Rectal smooth muscle tissue (tissue), 1 donor: ENCODE measurements around the gene RHBDF1.
A peak's percentile ranks its signal among the peaks of the same experiment; 100 is the strongest.

Source experiments
- H3K27ac ChIP-seq: one replicate; pipeline ENCODE4 v1.7.0; 2013; ENCODE audit warnings: low read depth, low read length, inconsistent platforms
- H3K27me3 ChIP-seq: one replicate; pipeline ENCODE4 v1.7.0; 2013; ENCODE audit warnings: low read length; ENCODE audit not compliant: control insufficient read depth, insufficient read depth
- H3K36me3 ChIP-seq: one replicate; pipeline ENCODE4 v1.7.0; 2013; ENCODE audit warnings: low read length; ENCODE audit not compliant: control insufficient read depth, insufficient read depth
- H3K4me1 ChIP-seq: one replicate; pipeline ENCODE4 v1.7.0; 2013; ENCODE audit warnings: low read length; ENCODE audit not compliant: control insufficient read depth, insufficient read depth
- H3K4me3 ChIP-seq: one replicate; pipeline ENCODE4 v1.7.0; 2013; ENCODE audit warnings: low read length
- H3K9ac ChIP-seq: one replicate; pipeline ENCODE4 v1.7.0; 2013; ENCODE audit warnings: low read length

The RHBDF1 gene

GRCh38 chr16:88613-89012, 16.2 kb upstream of the RHBDF1 start:
- Histone ChIP-seq H3K27me3 (no peaks in the 10 kb centered on the region), H3K4me1 (no peaks in the 10 kb centered on the region), H3K4me3 (no peak overlapping the region), H3K9ac (no peak overlapping the region), H3K36me3 (peaks cover 26% of the 10 kb centered on the region), H3K27ac (no peak overlapping the region)

DNA sequence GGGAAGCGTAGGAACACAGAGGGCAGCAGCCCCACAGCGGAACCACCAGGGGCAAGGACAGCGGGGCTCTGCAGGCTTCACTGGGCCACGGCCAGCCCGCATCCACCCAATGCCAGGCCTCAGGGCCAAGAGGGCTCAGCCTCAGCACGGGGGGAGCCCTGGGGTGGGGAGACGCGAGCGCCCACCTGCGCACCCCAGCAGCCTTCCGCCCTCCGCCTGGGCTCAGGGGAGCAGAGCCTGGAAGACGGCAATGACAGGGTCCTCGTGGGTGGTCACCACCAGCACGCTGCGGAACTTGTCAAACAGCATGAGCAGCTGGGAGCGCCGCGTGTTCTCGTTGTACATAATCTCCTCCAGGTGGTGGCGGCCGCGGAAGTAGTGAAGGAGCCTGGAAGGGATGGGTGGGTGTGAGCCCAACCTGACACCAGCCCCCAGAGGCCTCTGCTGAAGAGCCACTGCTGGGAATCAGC, 14.1 kb upstream of the RHBDF1 start:
- no peak overlapping the region for H3K9ac ChIP-seq
- H3K27me3 ChIP-seq = no peaks in the 10 kb centered on the region
- H3K4me1 ChIP-seq = no peaks in the 10 kb centered on the region
- no peak overlapping the region for H3K27ac ChIP-seq
- H3K4me3 ChIP-seq = no peak overlapping the region
- H3K36me3 ChIP-seq = peaks cover 23% of the 10 kb centered on the region

- Histone ChIP-seq H3K4me3 (no peak overlapping the region), H3K27me3 (no peaks in the 10 kb centered on the region), H3K4me1 (no peaks in the 10 kb centered on the region), H3K27ac (no peak overlapping the region), H3K36me3 (peaks cover 23% of the 10 kb centered on the region), H3K9ac (no peak overlapping the region)
These were observed 13.4 kb upstream of the RHBDF1 start for GRCh38 chr16:85865-86264.

- no peaks in the 10 kb centered on the region for H3K4me1 ChIP-seq
- H3K27me3 ChIP-seq = no peaks in the 10 kb centered on the region
- H3K9ac ChIP-seq = no peak overlapping the region
- no peak overlapping the region for H3K27ac ChIP-seq
- no peak overlapping the region for H3K4me3 ChIP-seq
- peaks cover 23% of the 10 kb centered on the region for H3K36me3 ChIP-seq
These were observed 13.0 kb upstream of the RHBDF1 start for GRCh38 chr16:85407-85782.

DNA sequence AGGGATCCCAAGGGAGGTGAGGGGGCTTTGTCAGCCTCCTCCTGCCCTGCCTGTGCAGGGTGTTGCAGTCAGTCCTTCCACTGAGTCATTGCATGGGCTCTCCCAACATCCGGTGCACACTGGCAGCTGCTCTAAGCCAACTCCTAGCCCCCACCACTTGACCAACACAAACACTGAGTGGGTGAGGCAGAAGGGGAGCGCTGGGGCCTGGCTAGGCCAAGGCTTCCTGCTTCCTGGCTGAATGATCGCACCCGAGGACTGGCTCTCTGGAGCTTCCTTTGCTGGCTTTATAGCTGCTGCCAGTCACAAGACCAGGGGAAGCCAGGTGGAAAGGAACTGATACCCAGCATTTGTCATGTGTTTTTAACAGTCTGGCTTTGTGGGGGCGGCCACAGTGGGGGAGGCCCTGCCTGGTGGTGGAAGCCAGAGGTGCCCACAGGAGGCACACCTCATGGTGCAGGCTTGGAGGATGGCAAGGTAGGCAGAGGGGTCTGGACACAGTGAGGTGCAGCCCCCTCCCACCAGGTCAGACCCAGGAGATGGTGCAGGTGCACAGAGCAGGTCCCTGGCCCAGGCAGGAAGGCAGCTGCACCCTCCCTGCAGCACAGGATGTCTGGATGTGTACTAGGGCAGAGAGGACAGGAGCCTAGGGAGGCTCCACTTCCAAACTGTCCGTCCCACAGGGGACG, 12.4 kb upstream of the RHBDF1 start:
- H3K36me3 ChIP-seq = peaks cover 23% of the 10 kb centered on the region
- no peak overlapping the region for H3K9ac ChIP-seq

DNA sequence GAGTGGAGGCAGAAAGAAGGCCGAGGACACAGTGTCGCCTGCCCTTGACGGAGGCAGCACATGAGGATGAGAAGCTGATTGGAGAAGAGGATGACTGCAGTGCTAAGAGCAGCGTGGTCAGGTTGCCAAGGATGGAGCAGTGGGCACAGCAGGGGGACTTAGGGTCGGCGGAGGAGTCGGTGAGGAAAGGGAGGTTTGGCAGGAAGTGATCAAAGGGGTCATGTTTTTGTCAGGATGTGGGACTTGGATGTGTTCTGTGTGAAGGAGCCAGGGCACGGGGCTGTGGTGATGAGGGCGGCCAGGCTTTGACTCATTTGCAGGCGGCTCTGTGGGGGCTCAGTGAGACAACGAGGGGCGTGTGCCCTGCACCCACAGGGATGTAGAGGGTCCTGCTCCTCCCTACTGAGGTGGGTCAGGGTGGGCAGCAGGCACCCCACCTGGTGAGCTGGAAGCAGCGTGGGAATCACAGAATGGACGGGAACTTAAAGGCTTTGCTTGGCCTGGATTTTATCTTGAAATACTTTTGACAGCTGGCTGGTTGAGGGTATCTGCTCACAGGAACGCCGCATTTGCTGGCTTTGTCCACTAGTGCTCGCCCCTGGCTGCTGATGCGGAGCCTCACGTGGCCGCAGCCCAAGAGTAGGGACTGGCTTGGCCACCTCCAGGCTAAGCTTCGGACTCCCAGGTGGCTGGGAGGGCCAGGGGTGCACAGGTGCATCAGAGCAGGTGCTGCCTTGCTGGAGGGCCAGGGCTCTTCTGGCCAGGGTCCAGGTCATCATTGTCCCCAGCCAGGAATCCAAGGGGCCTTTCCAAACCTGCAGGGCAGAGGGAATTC, 11.6 kb upstream of the RHBDF1 start:
- Histone ChIP-seq H3K27me3 (no peaks in the 10 kb centered on the region), H3K4me1 (no peaks in the 10 kb centered on the region), H3K27ac (no peak overlapping the region), H3K4me3 (no peak overlapping the region), H3K9ac (no peak overlapping the region), H3K36me3 (peaks cover 20% of the 10 kb centered on the region)

More for the DNA sequence above, 12.4 kb upstream of the RHBDF1 start:
- Histone ChIP-seq H3K4me3 (no peak overlapping the region), H3K27ac (no peak overlapping the region), H3K4me1 (no peaks in the 10 kb centered on the region), H3K27me3 (no peaks in the 10 kb centered on the region)

DNA sequence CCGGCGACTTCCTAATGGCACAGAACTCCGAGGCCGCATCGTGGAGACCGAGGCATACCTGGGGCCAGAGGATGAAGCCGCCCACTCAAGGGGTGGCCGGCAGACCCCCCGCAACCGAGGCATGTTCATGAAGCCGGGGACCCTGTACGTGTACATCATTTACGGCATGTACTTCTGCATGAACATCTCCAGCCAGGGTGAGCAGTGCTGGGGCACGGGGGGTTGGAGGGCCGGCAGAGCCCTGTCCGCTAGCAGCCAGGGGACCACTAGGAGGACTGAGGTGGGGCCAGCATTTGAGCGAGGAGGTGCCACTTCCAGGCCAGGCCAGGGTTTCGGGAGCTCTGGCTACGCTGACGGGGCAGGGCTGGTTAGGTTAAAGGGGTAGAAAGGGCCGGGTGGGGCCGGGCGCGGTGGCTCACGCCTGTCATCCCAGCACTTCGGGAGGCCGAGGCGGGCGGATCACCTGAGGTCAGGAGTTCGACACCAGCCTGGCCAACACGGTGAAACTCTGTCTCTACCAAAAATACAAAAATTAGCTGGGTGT, 10.7 kb upstream of the RHBDF1 start:
- no peaks in the 10 kb centered on the region for H3K4me1 ChIP-seq
- no peak overlapping the region for H3K27ac ChIP-seq
- peaks cover 16% of the 10 kb centered on the region for H3K36me3 ChIP-seq
- no peaks in the 10 kb centered on the region for H3K27me3 ChIP-seq
- H3K4me3 ChIP-seq = no peak overlapping the region
- no peak overlapping the region for H3K9ac ChIP-seq

GRCh38 chr16:79151-80054, 7.0 kb upstream of the RHBDF1 start:
- H3K36me3 ChIP-seq = no peaks in the 10 kb centered on the region
- H3K4me1 ChIP-seq = peaks cover 10% of the 10 kb centered on the region
- no peak overlapping the region for H3K9ac ChIP-seq
- H3K4me3 ChIP-seq = peak overlapping the region; percentile 62
- no peaks in the 10 kb centered on the region for H3K27me3 ChIP-seq
- no peak overlapping the region for H3K27ac ChIP-seq

DNA sequence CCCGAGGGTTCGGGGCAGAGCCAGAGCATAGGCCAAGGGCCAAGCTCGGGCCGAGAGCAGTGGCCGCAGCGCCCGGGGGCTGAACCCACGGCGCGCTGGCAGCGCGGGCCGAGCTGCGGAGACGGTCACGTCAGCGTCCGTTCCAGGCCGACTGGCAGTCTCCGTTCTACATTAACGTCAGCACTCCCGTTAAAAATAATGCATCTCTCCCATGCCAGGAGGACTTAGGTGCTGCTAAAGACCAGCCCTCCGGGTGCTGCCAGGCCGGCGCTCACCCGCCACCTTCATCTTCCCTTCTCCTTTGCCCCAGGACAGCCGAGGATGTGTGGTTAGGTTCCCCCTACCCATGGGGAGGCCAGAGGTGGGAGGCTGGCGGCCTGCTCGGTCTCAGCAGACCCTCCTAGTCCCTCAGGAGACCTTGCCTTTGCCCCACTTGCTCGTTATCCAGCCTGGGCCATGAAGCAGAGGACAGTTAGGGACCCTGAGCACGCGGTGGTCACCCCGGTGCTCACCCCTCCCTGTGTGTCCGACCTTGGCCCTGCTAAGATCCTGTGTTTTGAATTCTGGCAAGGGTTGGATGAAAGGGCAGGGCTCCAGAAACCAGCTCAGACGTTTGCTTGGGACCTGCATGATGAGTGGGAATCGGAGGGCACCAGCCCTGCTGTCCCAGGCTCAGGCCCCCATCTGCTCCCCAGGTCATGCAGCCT, 6.2 kb upstream of the RHBDF1 start:
- Histone ChIP-seq H3K4me1 (peaks cover 10% of the 10 kb centered on the region), H3K27me3 (no peaks in the 10 kb centered on the region), H3K27ac (peak overlapping the region; percentile 82), H3K36me3 (no peaks in the 10 kb centered on the region), H3K9ac (peak overlapping the region; percentile 83), H3K4me3 (peak overlapping the region; percentile 62)

DNA sequence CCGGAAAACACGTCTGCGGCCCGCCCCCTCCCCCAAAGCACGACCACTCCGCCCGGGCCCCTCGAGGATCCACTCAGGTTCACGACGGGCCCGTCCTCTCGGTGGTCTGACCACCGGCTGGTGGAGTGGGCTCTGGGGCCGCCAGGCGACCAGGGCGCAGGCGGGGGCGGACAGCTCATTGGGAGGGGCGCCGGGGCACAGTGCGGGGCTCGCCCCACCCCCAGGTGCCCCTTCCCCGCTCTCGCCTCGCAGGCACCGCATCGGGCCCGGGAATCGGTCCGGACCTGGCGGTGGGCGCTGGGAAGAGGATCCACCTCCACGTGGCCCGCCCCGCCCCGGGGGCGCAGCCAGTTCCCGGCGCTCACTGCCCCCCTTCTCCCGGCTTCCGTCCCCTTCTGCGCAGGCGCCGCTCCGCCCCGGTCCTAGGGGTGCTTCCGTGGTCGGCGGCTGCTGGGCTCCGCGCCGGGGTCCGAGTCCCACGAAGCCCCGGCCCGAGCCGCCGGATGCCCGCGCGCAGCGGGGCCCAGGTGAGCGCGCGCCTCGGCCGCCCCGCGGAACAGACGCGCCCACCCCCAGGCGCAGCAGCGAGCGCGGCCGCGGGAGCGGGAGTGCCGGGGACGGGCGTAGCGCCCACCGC, 5.5 kb upstream of the RHBDF1 start, which contains the start of gene MPG:
MPG (plus strand) TSS at position 419 of the 637 bp plus-strand sequence; CDS start at position 504, 85 bp downstream.
- no peaks in the 10 kb centered on the region for H3K36me3 ChIP-seq
- peaks cover 11% of the 10 kb centered on the region for H3K4me1 ChIP-seq
- peak within 1 kb of the TSS; percentile 82 for H3K27ac ChIP-seq
- peak within 1 kb of the TSS; percentile 83 for H3K9ac ChIP-seq
- peak within 1 kb of the TSS; percentile 62 for H3K4me3 ChIP-seq
- no peaks in the 10 kb centered on the region for H3K27me3 ChIP-seq

DNA sequence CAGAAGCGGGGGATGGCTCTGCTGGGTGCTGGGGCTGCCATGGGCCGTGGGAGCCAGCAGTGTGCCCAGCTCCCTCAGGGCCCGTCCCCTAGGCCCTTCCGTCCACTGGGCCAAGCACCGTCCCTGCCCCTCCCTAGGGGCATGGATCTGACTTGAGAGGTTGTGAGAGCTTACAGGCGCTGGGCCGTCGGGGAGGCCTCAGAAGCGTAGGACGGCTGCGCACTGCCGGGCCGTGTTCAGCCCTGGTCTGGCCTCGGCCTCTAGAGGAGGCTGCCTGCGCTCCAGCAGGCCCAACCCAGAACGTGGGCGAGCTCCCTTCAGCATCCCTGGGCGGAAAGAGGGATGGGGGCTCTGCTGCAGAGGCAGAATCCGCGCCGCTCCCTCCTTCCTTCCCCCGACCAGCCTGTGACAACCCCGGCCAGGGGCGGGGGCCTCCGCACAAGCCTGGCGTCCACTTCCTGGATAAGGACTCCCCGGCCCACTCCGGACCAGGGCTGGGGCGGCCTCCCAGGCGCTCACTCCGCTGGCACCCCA, 4.9 kb upstream of the RHBDF1 start:
- Histone ChIP-seq H3K36me3 (no peaks in the 10 kb centered on the region), H3K9ac (peak overlapping the region; percentile 34), H3K27ac (peak overlapping the region; percentile 82), H3K27me3 (no peaks in the 10 kb centered on the region), H3K4me1 (peaks cover 14% of the 10 kb centered on the region), H3K4me3 (peak overlapping the region; percentile 62)
